Suprapubic skin (tissue), 4 donors: ENCODE data around the gene CLIP1.
A peak's percentile ranks its signal among the peaks of the same experiment; 100 is the strongest.

Source experiments
- CTCF ChIP-seq, 2 donors: fragments of 200-600 bp in 1 of 2; fragments of 450-650 bp in 1 of 2; sonication (generic) in 1 of 2; IDR thresholded peaks; one replicate each; pipeline ENCODE4 v1.5.1; 2016 to 2019; ENCODE audit warnings: antibody characterized with exemption in 2 of 2, mild to moderate bottlenecking in 1 of 2, moderate library complexity in 1 of 2
- POLR2A ChIP-seq, 2 donors: fragments of 450-650 bp; IDR thresholded peaks; one replicate each; pipeline ENCODE4 v1.6.1; 2017; ENCODE audit warnings: antibody characterized with exemption in 2 of 2, mild to moderate bottlenecking in 2 of 2, moderate library complexity in 2 of 2
- POLR2AphosphoS5 ChIP-seq, 3 donors: sonication (generic); formaldehyde crosslinking; IDR thresholded peaks; one replicate each; pipeline ENCODE4 v1.6.1; 2017; ENCODE audit warnings: antibody characterized with exemption in 3 of 3

DNA sequence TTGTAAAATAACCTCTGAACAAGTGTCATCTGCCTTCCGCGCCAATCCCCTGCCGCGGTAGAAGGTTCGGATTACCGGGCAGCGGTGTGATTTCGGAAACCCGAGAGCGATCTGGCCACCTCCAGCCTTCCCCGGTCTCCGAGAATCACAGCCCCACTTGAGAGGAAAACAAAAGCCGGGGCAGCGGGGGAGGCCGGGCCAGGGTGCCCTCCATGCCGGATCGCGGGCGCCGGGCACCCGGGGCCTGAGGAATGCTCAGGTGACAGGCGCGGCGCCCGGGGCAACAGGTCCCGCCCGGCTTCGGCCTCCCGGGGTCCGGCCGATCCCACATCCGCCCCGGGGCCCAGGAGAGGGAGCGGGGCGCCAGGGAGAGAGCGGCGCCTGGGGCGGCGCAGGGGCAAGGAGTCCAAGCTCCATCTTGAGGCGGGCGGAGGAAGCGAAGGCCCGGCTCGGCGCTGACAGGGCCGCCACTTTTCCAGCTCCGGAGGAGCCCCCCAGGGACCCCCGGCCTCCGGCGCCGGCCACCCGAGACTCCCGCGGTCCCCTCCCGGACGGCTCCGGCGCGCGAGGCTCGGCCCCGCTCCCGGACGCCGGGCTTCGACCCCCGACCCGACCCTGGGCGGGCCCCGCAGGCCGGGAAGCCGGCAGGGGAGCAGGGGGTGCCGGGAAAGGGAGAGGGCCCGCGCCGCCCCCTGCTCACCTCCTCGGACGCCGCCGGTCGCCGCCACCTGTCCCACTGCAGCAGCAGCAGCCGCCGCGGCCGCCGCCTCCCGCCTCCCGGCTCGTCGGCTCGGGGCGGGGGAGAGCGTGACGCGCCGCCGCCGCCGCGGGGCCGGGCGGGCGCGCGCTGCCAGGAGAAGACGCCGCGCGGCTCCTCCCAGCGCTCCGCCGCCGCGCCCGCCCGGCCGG lies at the start of gene CLIP1:
- TF ChIP-seq CTCF (IDR thresholded peaks at IDR 0.05) (peak in 1 of 2 donors; percentile 57), POLR2AphosphoS5 (IDR thresholded peaks at IDR 0.05) (no peak), POLR2A (IDR thresholded peaks at IDR 0.05) (peak; percentile 72 to 84)
